Neuronal stem cell (in vitro differentiated cells): ENCODE data around the gene ZNG1B.
A peak's percentile ranks its signal among the peaks of the same experiment; 100 is the strongest.
"Not testable (repeated sequence)": the region's sequence is repeated elsewhere in the genome, so short reads cannot be mapped to it uniquely, and the experiment has no call there.

Source experiments
- DNase-seq: peaks from one replicate; pipeline ENCODE4 v3.0.0-alpha.2; 2013; ENCODE audit warnings: low spot score
- H2AFZ ChIP-seq: one replicate; pipeline ENCODE4 v1.6.1; 2013; ENCODE audit warnings: mild to moderate bottlenecking, low read length, inconsistent platforms
- H2AK5ac ChIP-seq: 2 replicates; pipeline ENCODE4 v1.6.1; 2013; ENCODE audit warnings: low read depth, mild to moderate bottlenecking, inconsistent platforms, low read length, moderate library complexity, mixed read lengths
- H2BK120ac ChIP-seq: 2 replicates; pipeline ENCODE4 v1.6.1; 2013; ENCODE audit warnings: low read depth, mild to moderate bottlenecking, inconsistent platforms, low read length, moderate library complexity, mixed read lengths
- H2BK12ac ChIP-seq: one replicate; pipeline ENCODE4 v1.6.1; 2013; ENCODE audit warnings: low read length, inconsistent platforms
- H2BK15ac ChIP-seq: 2 replicates; pipeline ENCODE4 v1.6.1; 2013; ENCODE audit warnings: mild to moderate bottlenecking, low read length, inconsistent platforms, mixed read lengths
- H2BK5ac ChIP-seq: one replicate; pipeline ENCODE4 v1.6.1; 2013; ENCODE audit warnings: inconsistent platforms, mild to moderate bottlenecking, low read length, moderate library complexity
- H3K14ac ChIP-seq: one replicate; pipeline ENCODE4 v1.6.1; 2013; ENCODE audit warnings: low read length, inconsistent platforms
- H3K18ac ChIP-seq: 2 replicates; pipeline ENCODE4 v1.6.1; 2013; ENCODE audit warnings: low read length, inconsistent platforms
- H3K23ac ChIP-seq: 2 replicates; pipeline ENCODE4 v1.6.1; 2013; ENCODE audit warnings: low read depth, mild to moderate bottlenecking, mixed read lengths, low read length, inconsistent platforms; ENCODE audit not compliant: poor library complexity
- H3K27ac ChIP-seq: replicated peaks from 3 replicates; pipeline ENCODE4 v1.5.1; 2013; ENCODE audit warnings: low read length, inconsistent platforms
- H3K27me3 ChIP-seq, 3 experiments: 2 replicates each; pipeline ENCODE4 v1.6.1; 2013; ENCODE audit warnings: low read length in 3 of 3, mild to moderate bottlenecking in 2 of 3, inconsistent platforms in 1 of 3, low read depth in 1 of 3, mixed read lengths in 1 of 3, moderate library complexity in 1 of 3; ENCODE audit not compliant: control insufficient read depth in 3 of 3, insufficient read depth in 3 of 3
- H3K36me3 ChIP-seq, 2 donors: replicated peaks in 1 of 2; 2 replicates each; pipeline ENCODE4 v1.6.1; 2013; ENCODE audit warnings: low read length in 2 of 2; ENCODE audit not compliant: control insufficient read depth in 2 of 2, insufficient read depth in 2 of 2
- H3K4ac ChIP-seq: 2 replicates; pipeline ENCODE4 v1.6.1; 2013; ENCODE audit warnings: inconsistent platforms, mild to moderate bottlenecking, low read length, moderate library complexity
- H3K4me1 ChIP-seq, 2 donors: 1 replicate in 1 of 2; 2 replicates in 1 of 2; pipeline ENCODE4 v1.6.1; 2013; ENCODE audit warnings: low read length in 2 of 2, low read depth in 1 of 2; ENCODE audit not compliant: control insufficient read depth in 2 of 2, insufficient read depth in 1 of 2
- H3K4me2 ChIP-seq: one replicate; pipeline ENCODE4 v1.6.1; 2013; ENCODE audit warnings: mild to moderate bottlenecking, low read length, inconsistent platforms; ENCODE audit not compliant: insufficient read depth, poor library complexity, severe bottlenecking
- H3K4me3 ChIP-seq, 2 donors: 2 replicates each; pipeline ENCODE4 v1.5.1; 2013; ENCODE audit warnings: low read length in 2 of 2, mild to moderate bottlenecking in 2 of 2, inconsistent platforms in 1 of 2, moderate library complexity in 1 of 2
- H3K79me1 ChIP-seq: one replicate; pipeline ENCODE4 v1.6.1; 2013; ENCODE audit warnings: low read depth, mild to moderate bottlenecking, inconsistent platforms, low read length, moderate library complexity
- H3K9ac ChIP-seq: one replicate; pipeline ENCODE4 v1.6.1; 2013; ENCODE audit warnings: mild to moderate bottlenecking, low read depth, low read length, inconsistent platforms; ENCODE audit not compliant: poor library complexity
- H3K9me3 ChIP-seq, 2 donors: replicated peaks in 1 of 2; 2 replicates each; pipeline versions ENCODE3 to v1.6.1; 2013; ENCODE audit warnings: low read length in 2 of 2, mild to moderate bottlenecking in 2 of 2, inconsistent platforms in 1 of 2, low read depth in 1 of 2, mixed read lengths in 1 of 2, moderate library complexity in 1 of 2; ENCODE audit not compliant: control insufficient read depth in 2 of 2, insufficient read depth in 1 of 2
- H4K8ac ChIP-seq: one replicate; pipeline ENCODE4 v1.6.1; 2013; ENCODE audit warnings: low read depth, mild to moderate bottlenecking, inconsistent platforms, low read length, moderate library complexity
- H4K91ac ChIP-seq: one replicate; pipeline ENCODE4 v1.6.1; 2013; ENCODE audit warnings: low read length, low read depth, mild to moderate bottlenecking, inconsistent platforms; ENCODE audit not compliant: poor library complexity
- WGBS, 2 donors: extraction: QIAGEN DNeasy Blood & Tissue Kit; methylation state at CpG; one replicate each; pipeline ENCODE4 v1.1.7; 2013; ENCODE audit warnings: missing lambda C conversion rate in 2 of 2, mixed read lengths in 1 of 2; ENCODE audit not compliant: insufficient read length in 2 of 2, insufficient replicate concordance in 1 of 2; ENCODE audit errors: extremely low coverage in 2 of 2; 5-methylcytosine and 5-hydroxymethylcytosine counted together

ZNG1B gene

GRCh38 chr2:113502216-113503093 is 65.0 kb downstream of the ZNG1B start:
- H3K36me3 ChIP-seq, H3K23ac ChIP-seq, H2BK120ac ChIP-seq, H3K9ac ChIP-seq, H2BK12ac ChIP-seq, H3K14ac ChIP-seq, H2BK15ac ChIP-seq, DNase-seq, H4K91ac ChIP-seq, H4K8ac ChIP-seq, H2AK5ac ChIP-seq, H3K79me1 ChIP-seq, H3K4ac ChIP-seq, H3K27ac ChIP-seq, H3K9me3 ChIP-seq, H3K18ac ChIP-seq, H2BK5ac ChIP-seq, H3K4me1 ChIP-seq: not testable (repeated sequence)
- peak overlapping the region; percentile 80 for H2AFZ ChIP-seq
- peaks cover 3 to 31% (median 31%) of the 10 kb centered on the region in 3 experiments for H3K27me3 ChIP-seq
- peak overlapping the region in 1 of 2 donors; percentile 37 for H3K4me3 ChIP-seq
- WGBS, 2 donors = no CpG with 5 or more reads among the region's 73 CpGs
- H3K4me2 ChIP-seq = peak overlapping the region; percentile 45

- H2BK5ac ChIP-seq, H3K4me1 ChIP-seq, H3K18ac ChIP-seq, H3K23ac ChIP-seq, H4K8ac ChIP-seq, H2BK12ac ChIP-seq, H3K36me3 ChIP-seq, H3K14ac ChIP-seq, H3K9me3 ChIP-seq, H3K27ac ChIP-seq, H2BK15ac ChIP-seq, H4K91ac ChIP-seq, H3K9ac ChIP-seq, H3K79me1 ChIP-seq, H2BK120ac ChIP-seq, H3K4ac ChIP-seq, H2AK5ac ChIP-seq: not testable (repeated sequence)
- Histone ChIP-seq H3K4me2 (peak overlapping the region; percentile 45), H3K4me3 (peak overlapping the region; percentile 37 to 58), H3K27me3 (peaks cover 3 to 36% (median 35%) of the 10 kb centered on the region in 3 experiments), H2AFZ (peak overlapping the region; percentile 80)
- WGBS, 2 donors = no CpG with 5 or more reads among the region's 116 CpGs
- DNase-seq = peak; percentile 37
Measured at GRCh38 chr2:113503094-113504042, 65.9 kb downstream of the ZNG1B start.

GRCh38 chr2:113504081-113504480 is 66.6 kb downstream of the ZNG1B start:
- H2BK15ac ChIP-seq, H4K91ac ChIP-seq, H3K4ac ChIP-seq, H2AK5ac ChIP-seq, H3K79me1 ChIP-seq, H3K4me1 ChIP-seq, H3K18ac ChIP-seq, H3K14ac ChIP-seq, H3K9me3 ChIP-seq, H3K4me3 ChIP-seq, H2BK5ac ChIP-seq, H3K27ac ChIP-seq, H3K36me3 ChIP-seq, H2BK120ac ChIP-seq, H3K9ac ChIP-seq, H4K8ac ChIP-seq, H3K23ac ChIP-seq, H2BK12ac ChIP-seq, H3K4me2 ChIP-seq: not testable (repeated sequence)
- peak; percentile 14 for DNase-seq
- peaks cover 3 to 40% (median 35%) of the 10 kb centered on the region in 3 experiments for H3K27me3 ChIP-seq
- WGBS, 2 donors = no CpG with 5 or more reads among the region's 23 CpGs
- peak overlapping the region; percentile 80 for H2AFZ ChIP-seq
